ENCODE measurements around the gene NADK.
"Not testable (repeated sequence)": the region's sequence is repeated elsewhere in the genome, so short reads cannot be mapped to it uniquely, and the experiment has no call there.

The NADK gene

GRCh38 chr1:1763657-1764621 lies 14.3 kb downstream of the NADK start:
- DNase-seq (ENCODE audit: low read depth in 2 of 2), result no peak

- no peak for DNase-seq (ENCODE audit: low read depth in 2 of 2)
Observed at GRCh38 chr1:1761504-1762376, 16.5 kb downstream of the NADK start.

DNA sequence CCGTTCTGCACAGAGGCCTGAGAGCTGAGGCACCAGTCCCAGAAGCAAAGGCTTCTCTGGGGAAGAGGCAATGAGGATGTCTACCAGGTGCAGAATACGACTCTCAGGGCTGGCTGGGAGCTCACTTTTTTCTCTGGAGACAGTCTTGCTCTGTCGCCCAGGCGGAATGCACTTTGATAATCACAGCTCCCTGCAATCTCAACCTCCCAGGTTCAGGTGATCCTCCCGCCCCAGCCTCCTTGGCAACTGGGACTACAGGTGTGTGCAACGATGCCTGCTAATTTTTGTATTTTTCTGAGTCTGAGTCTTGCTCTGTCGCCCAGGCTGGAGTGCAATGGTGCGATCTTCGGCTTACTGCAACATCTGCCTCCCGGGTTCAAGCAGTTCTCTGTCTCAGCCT lies 17.6 kb downstream of the NADK start:
- DNase-seq (ENCODE audit: low read depth in 2 of 2), result no peak

DNA sequence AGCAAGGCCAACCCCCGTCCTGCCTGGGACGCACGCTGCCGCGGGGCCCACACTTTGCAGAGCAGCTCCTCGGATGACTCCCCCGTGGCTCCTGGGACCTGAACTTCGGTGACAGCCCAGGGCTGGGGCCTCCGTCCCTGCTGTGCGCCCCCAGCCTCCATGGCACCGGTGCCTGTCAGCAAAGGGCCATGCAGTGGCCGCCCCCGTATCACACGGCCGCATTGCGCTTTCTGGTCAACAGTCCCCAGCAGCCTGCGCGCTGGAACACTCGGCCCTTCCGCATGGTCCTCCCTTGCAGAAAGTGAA lies 18.0 kb downstream of the NADK start:
- DNase-seq (ENCODE audit: low read depth in 2 of 2), result no peak

DNA sequence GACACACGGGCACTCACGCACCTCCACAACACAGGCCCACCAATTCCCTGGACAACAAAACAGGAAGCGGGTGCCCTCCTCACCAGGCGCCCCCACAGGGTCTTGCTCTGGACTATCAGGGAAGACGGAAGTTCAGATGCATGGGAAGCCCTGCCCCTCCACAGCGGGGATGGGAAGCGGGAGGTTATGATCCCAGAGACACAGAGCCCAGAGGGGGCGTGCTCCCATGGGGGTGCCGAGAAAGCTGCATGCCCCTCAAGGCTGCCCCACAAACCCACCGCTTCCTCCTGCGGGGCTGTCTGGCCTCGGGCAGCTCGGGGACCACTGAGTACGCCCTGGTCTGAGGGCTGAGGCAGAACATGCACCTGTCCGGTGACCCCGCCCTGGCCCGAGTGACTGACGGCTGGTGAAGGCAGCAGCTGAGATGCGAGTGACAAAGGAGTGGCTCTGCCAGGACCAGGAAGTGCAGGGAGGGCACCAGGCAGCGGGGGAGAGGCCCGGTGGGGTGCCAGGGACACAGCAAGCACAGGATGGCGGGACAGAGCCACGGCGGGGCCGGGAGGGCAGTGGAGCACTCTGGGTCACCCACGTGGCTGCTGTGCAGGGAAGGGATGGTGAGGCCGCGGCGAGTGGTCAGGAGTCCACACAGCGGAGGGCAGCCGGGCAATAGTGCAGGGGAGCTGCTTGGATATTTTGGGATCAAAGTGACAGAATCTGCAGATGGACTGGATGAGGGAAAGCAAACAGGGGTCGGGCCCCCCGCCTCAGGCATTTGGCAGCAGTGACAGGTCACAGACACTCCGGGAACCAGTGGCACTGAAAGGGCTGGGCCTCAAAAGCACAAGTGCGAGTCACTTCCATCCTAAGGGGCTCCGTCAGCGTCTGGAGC lies 18.6 kb downstream of the NADK start:
- no peak for DNase-seq (ENCODE audit: low read depth in 2 of 2)

GRCh38 chr1:1758692-1759455 lies 19.4 kb downstream of the NADK start:
- DNase-seq (ENCODE audit: low read depth in 2 of 2), result no peak

- DNase-seq (ENCODE audit: low read depth in 2 of 2), result no peak
Observed at GRCh38 chr1:1758059-1758621, 20.1 kb downstream of the NADK start.

DNA sequence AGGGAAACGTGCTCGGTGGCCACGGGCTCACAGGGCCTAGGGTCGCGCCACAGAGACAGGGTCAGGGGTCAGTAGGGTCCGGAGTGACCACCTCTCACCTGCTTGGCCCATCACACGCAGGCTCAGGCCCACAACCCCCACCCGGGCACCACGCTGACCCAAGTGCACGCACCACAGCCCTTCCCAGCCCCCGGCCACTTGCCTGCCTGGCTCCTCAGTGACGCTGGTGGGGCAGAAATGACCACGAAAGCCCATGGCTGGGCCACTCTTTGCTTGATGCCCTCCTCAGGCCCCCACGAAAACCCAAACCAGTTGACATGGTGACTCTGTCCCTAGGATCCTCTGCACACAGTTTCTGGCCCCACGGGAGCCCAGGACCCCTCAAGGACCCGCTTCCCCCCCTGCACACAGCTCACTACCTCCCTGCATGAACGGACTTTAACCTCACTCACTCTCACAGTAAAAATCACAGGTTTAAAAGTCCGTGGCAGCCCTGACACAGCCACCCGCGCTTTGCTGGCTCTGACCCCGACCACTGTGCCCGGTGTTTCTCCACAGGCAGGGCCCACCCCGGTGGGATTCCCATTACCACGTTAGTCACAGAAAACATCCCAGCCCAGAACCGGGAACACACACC lies 20.7 kb downstream of the NADK start:
- DNase-seq (ENCODE audit: low read depth in 2 of 2), result no peak

- no peak for DNase-seq (ENCODE audit: low read depth in 2 of 2)
Observed at GRCh38 chr1:1756661-1757421, 21.4 kb downstream of the NADK start.

GRCh38 chr1:1755852-1756251 lies 22.4 kb downstream of the NADK start:
- no peak for DNase-seq (ENCODE audit: low read depth in 2 of 2)

GRCh38 chr1:1755426-1755825 lies 22.8 kb downstream of the NADK start:
- no peak for DNase-seq (ENCODE audit: low read depth in 2 of 2)

DNA sequence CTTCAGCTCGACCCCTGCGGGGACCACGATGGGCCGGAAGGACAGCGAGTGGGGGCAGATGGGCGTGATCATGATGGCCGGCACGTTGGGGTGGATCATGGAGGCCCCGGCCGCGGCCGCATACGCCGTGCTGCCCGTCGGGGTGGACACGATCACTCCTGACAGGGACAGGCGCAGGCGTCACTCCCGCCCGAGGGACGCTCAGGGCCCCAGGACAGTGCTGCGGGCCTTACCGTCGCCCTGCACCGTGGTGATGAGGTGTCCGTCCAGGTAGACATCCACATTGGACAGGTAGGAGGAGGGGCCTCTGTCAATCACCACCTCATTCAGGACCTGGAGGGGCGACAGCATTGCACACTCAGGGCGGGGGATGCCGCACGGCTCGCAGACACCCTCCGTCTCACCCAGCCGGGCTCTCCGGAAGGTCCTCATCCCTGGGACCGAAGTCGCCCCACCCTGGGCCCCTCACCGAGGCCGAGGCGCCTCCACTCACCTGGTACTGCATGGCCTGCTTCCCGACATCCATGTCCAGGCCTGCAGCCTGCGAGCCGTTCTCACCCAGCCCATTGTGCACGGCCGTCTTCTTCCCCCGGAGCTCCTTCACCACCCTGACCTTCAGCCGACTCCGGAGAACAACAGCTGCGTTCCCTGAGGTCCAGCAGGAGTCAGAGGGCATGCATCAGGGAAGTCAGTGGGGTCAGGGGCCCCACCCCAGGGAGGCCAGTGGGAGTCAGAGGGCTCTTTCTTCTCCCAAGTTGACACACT lies 24.0 kb downstream of the NADK start:
- DNase-seq (ENCODE audit: low read depth in 2 of 2), result no peak

DNA sequence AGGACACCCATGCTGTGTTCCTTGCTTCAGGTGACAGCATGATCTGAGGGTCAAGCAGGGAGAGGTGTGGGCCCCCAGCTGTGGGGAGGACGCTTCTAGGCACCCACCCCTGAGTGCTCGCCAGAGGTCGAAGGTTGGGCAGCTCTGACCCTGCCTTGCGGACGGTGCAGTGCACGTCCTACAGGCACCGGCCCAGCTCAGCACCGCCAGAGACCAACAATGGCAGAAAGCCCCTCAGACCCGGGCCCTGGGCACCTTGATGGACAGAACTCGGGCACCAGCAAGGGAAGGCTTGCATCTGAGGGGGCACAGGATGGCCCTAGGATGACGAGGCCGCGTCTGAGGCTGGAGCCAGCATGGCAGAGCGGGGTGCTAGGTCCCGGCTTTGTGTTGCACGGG lies 24.7 kb downstream of the NADK start:
- DNase-seq (ENCODE audit: low read depth in 2 of 2), result no peak

DNA sequence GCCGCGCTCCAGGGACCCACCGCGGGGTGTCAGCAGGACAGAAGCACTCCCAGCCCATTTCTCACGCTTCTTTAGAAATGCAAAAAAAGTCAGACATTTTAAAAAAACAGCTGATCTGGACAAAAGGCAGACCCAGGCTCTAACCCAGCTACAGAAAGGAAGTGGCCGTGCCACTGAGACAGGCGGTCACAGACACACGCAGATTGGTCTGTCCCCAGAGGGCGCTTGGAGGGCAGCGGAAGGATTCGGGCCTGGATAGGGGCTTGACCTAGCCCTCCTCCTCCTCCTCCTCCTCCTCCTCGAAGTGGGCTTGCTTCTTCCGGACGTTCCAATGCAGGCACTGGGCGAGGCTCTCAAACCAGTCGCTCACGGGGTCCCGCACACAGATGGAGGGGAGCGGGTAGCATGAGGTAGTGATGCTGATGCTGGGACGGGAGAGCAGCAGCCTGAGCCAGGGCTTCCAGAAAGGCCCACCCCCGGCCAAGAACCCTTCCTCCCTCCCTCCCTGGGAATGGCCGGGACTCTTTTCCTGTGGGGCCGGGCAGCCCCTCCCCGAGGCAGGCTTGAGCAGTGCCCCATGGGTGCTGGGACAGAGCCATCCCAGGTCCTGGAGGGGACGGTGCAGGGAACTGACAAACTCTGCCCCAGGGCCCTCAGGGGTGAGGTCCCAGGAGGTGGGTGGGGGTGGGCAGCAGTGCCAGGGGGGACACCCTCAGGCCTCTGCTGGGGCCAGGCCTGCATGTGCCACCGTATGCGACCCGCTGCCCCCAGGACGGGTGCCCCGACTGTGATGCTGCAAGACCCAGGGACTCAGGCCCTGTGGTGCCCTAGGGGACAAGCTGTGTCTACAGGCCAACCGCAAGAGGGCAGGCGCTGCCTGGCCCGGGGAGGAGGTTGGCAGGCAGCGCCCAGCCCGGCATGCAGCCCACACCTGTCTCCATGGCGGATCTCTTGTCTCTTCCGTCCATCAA lies 25.3 kb downstream of the NADK start:
- DNase-seq (ENCODE audit: low read depth in 2 of 2), result no peak

- no peak for DNase-seq (ENCODE audit: low read depth in 2 of 2)
Observed at GRCh38 chr1:1752190-1752589, 26.1 kb downstream of the NADK start.

- not testable (repeated sequence) for DNase-seq (ENCODE audit: low read depth in 2 of 2)
Observed at GRCh38 chr1:1749941-1750340, 28.3 kb downstream of the NADK start.

DNA sequence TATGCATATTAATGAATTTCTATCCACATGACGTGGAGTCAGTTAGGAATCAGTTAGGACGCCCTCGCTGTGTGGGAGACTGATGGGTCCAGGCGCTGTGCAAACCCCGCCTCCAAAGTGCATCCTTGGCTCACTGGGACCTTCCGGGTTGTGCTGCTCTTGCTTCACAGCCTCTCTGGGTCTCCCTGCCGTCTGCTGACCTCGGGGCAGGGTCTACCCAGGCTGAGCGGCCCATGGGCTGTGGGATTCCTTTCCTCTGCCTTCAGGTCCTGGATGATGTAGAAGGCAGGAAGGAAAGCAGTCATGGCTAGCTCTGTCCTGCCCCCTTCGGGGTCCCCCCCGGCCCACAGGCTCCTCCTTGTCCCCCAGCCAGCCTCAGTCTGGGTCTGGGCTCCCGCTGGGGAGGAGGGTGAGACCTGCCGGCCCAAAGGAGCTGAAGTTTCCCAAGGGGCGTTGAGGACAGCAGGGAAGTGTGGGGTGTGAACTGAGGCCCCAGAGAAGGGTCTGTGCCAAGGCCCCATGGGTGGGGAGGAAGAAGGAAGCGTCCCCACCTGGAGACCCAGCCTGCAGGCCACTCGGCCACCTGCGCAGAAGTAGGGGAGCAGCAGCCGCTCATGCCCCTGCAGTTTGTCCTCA lies 29.5 kb downstream of the NADK start:
- no peak for DNase-seq (ENCODE audit: low read depth in 2 of 2)
